ENCODE data around the gene KRTCAP2.

The KRTCAP2 gene

GRCh38 chr1:155136748-155137147 is 36.4 kb downstream of the KRTCAP2 start:
- in situ Hi-C loops (cut with MboI; ENCODE audit: low sequenced_read_pairs), result no loop called here

GRCh38 chr1:155135415-155136028 is 37.6 kb downstream of the KRTCAP2 start, which contains the start of gene SLC50A1:
Gene SLC50A1, plus strand, starts transcription at chr1:155135852. Its CDS starts 60 bp downstream, at chr1:155135912.
- in situ Hi-C loops (cut with MboI; ENCODE audit: low sequenced_read_pairs), result no loop called here

- in situ Hi-C loops (cut with MboI; ENCODE audit: low sequenced_read_pairs), result no loop called here
Observed at GRCh38 chr1:155134880-155135414, 38.2 kb downstream of the KRTCAP2 start.

GRCh38 chr1:155134322-155134721 is 38.8 kb downstream of the KRTCAP2 start:
- in situ Hi-C loops (cut with MboI; ENCODE audit: low sequenced_read_pairs), result no loop called here

GRCh38 chr1:155133799-155134281 is 39.3 kb downstream of the KRTCAP2 start:
- in situ Hi-C loops (cut with MboI; ENCODE audit: low sequenced_read_pairs), result no loop called here

- in situ Hi-C loops (cut with MboI; ENCODE audit: low sequenced_read_pairs), result no loop called here
Observed at GRCh38 chr1:155131856-155132255, 41.2 kb downstream of the KRTCAP2 start.

- in situ Hi-C loops (cut with MboI; ENCODE audit: low sequenced_read_pairs), result no loop called here
Observed at GRCh38 chr1:155131285-155131684, 41.8 kb downstream of the KRTCAP2 start.

- in situ Hi-C loops (cut with MboI; ENCODE audit: low sequenced_read_pairs), result no loop called here
Observed at GRCh38 chr1:155130272-155131006, 42.7 kb downstream of the KRTCAP2 start.

GRCh38 chr1:155128755-155129473 is 44.2 kb downstream of the KRTCAP2 start:
- in situ Hi-C loops (cut with MboI; ENCODE audit: low sequenced_read_pairs), result no loop called here

GRCh38 chr1:155127967-155128754 is 44.9 kb downstream of the KRTCAP2 start:
- in situ Hi-C loops (cut with MboI; ENCODE audit: low sequenced_read_pairs), result no loop called here

- in situ Hi-C loops (cut with MboI; ENCODE audit: low sequenced_read_pairs), result no loop called here
Observed at GRCh38 chr1:155127105-155127966, 45.8 kb downstream of the KRTCAP2 start, which contains the start of gene EFNA1. Gene EFNA1, plus strand, starts transcription at chr1:155127876. Its CDS starts 102 bp downstream, at chr1:155127978.

- in situ Hi-C loops (cut with MboI; ENCODE audit: low sequenced_read_pairs), result no loop called here
Observed at GRCh38 chr1:155126556-155127104, 46.5 kb downstream of the KRTCAP2 start.

GRCh38 chr1:155125946-155126555 is 47.1 kb downstream of the KRTCAP2 start:
- in situ Hi-C loops (cut with MboI; ENCODE audit: low sequenced_read_pairs), result no loop called here

- in situ Hi-C loops (cut with MboI; ENCODE audit: low sequenced_read_pairs), result no loop called here
Observed at GRCh38 chr1:155125511-155125945, 47.6 kb downstream of the KRTCAP2 start.

- in situ Hi-C loops (cut with MboI; ENCODE audit: low sequenced_read_pairs), result no loop called here
Observed at GRCh38 chr1:155124503-155125463, 48.3 kb downstream of the KRTCAP2 start.

GRCh38 chr1:155123801-155124200 is 49.3 kb downstream of the KRTCAP2 start:
- in situ Hi-C loops (cut with MboI; ENCODE audit: low sequenced_read_pairs), result no loop called here

GRCh38 chr1:155122308-155122707 is 50.8 kb downstream of the KRTCAP2 start:
- in situ Hi-C loops (cut with MboI; ENCODE audit: low sequenced_read_pairs), result no loop called here

GRCh38 chr1:155121249-155121648 is 51.9 kb downstream of the KRTCAP2 start:
- in situ Hi-C loops (cut with MboI; ENCODE audit: low sequenced_read_pairs), result no loop called here

All from hTERT RPE-1 (cell line).